Thoracic aorta (tissue), 2 donors: Measurements from ENCODE around the gene HRNR. TPM values are rescaled to one million over a fixed set of nuclear protein-coding genes. Genes with fewer than 3 reads are reported as not detected.
"Not testable (repeated sequence)": the region's sequence is repeated elsewhere in the genome, so short reads cannot be mapped to it uniquely, and the experiment has no call there.

Experiments used
- ATAC-seq: fragments of 150-250 bp; one replicate; pipeline ENCODE4 v1.8.0; 2017; ENCODE audit warnings: low read depth; ENCODE audit not compliant: insufficient number of reproducible peaks, low FRiP score
- DNase-seq: peaks from one replicate; pipeline ENCODE4 v3.0.0-alpha.2; 2020; ENCODE audit warnings: low spot score
- H3K27ac ChIP-seq, 2 donors: fragments of 200-600 bp; sonication (generic); 1 replicate in 1 of 2; 2 replicates in 1 of 2; pipeline ENCODE4 v1.5.1; 2016; ENCODE audit warnings: mild to moderate bottlenecking in 2 of 2, moderate library complexity in 2 of 2
- H3K27me3 ChIP-seq: fragments of 200-600 bp; sonication (generic); replicated peaks from 2 replicates; pipeline ENCODE4 v1.6.0; 2016; ENCODE audit warnings: mild to moderate bottlenecking; ENCODE audit not compliant: insufficient read depth
- H3K36me3 ChIP-seq: fragments of 200-600 bp; sonication (generic); one replicate; pipeline ENCODE4 v1.5.1; 2016
- H3K4me1 ChIP-seq, 2 donors: fragments of 200-600 bp; sonication (generic); 1 replicate in 1 of 2; 2 replicates in 1 of 2; pipeline versions ENCODE4 v1.5.1 to v1.6.0; 2016; ENCODE audit warnings: low read depth in 2 of 2, mild to moderate bottlenecking in 1 of 2; ENCODE audit not compliant: control insufficient read depth in 1 of 2
- H3K4me3 ChIP-seq: fragments of 200-600 bp; sonication (generic); 2 replicates; pipeline ENCODE4 v1.5.1; 2016; ENCODE audit warnings: mild to moderate bottlenecking
- H3K9me3 ChIP-seq: fragments of 200-600 bp; sonication (generic); 2 replicates; pipeline ENCODE4 v1.5.1; 2016
- CTCF ChIP-seq: fragments of 200-600 bp; sonication (generic); IDR thresholded peaks from one replicate; pipeline ENCODE4 v1.5.1; 2019; ENCODE audit warnings: antibody characterized with exemption
- total RNA-seq, 2 donors: library from RNA; depleted of rRNA; stranded (reverse); fragments of >200 nt; gene quantifications; one replicate each; pipeline versions ENCODE4 v1.1.0 to v1.2.3, GENCODE V29; 2016

The HRNR gene
- total RNA-seq, 2 donors from 2014 or later: not detected

GRCh38 chr1:152218762-152219436 lies 5.1 kb downstream of the HRNR start:
- TF ChIP-seq CTCF: no peak
- no peak overlapping the region for H3K27ac ChIP-seq

GRCh38 chr1:152215604-152216003 lies 8.4 kb downstream of the HRNR start:
- H3K4me3 ChIP-seq, DNase-seq, ATAC-seq, H3K36me3 ChIP-seq, H3K27me3 ChIP-seq, H3K27ac ChIP-seq, H3K9me3 ChIP-seq, H3K4me1 ChIP-seq: not testable (repeated sequence)

More at GRCh38 chr1:152218762-152219436, 5.1 kb downstream of the HRNR start:
- H3K4me3 ChIP-seq: no peak overlapping the region
- no peaks in the 10 kb centered on the region for H3K36me3 ChIP-seq
- ATAC-seq (no peak), DNase-seq (no peak)
- no peaks in the 10 kb centered on the region for H3K27me3 ChIP-seq
- no peaks in the 10 kb centered on the region for H3K4me1 ChIP-seq
- peaks cover 2% of the 10 kb centered on the region for H3K9me3 ChIP-seq

- H3K36me3 ChIP-seq, ATAC-seq, H3K27me3 ChIP-seq, DNase-seq, H3K4me1 ChIP-seq, H3K27ac ChIP-seq, H3K4me3 ChIP-seq, H3K9me3 ChIP-seq: not testable (repeated sequence)
These were observed 9.1 kb downstream of the HRNR start for GRCh38 chr1:152214911-152215310.

- Histone ChIP-seq H3K36me3 (no peaks in the 10 kb centered on the region), H3K4me1 (no peaks in the 10 kb centered on the region), H3K4me3 (no peak overlapping the region), H3K9me3 (no peaks in the 10 kb centered on the region), H3K27me3 (no peaks in the 10 kb centered on the region), H3K27ac (no peak overlapping the region)
- ATAC-seq: no peak
- no peak for TF ChIP-seq CTCF
- no peak for DNase-seq
These were observed 25.0 kb downstream of the HRNR start for GRCh38 chr1:152198982-152199381.

GRCh38 chr1:152197361-152197941 lies 26.5 kb downstream of the HRNR start:
- Histone ChIP-seq H3K4me3 (no peak overlapping the region), H3K36me3 (no peaks in the 10 kb centered on the region), H3K27ac (no peak overlapping the region), H3K9me3 (no peaks in the 10 kb centered on the region), H3K27me3 (no peaks in the 10 kb centered on the region), H3K4me1 (no peaks in the 10 kb centered on the region)
- DNase-seq (no peak), ATAC-seq (no peak)
- TF ChIP-seq CTCF: no peak

- ATAC-seq (no peak), DNase-seq (no peak)
- Histone ChIP-seq H3K4me1 (no peaks in the 10 kb centered on the region), H3K4me3 (no peak overlapping the region), H3K27ac (no peak overlapping the region), H3K27me3 (no peaks in the 10 kb centered on the region), H3K36me3 (no peaks in the 10 kb centered on the region), H3K9me3 (no peaks in the 10 kb centered on the region)
- TF ChIP-seq CTCF: no peak
These were observed 32.3 kb downstream of the HRNR start for GRCh38 chr1:152191711-152192110.
